NCI-H2029 (cell line): ENCODE measurements around the gene RAB11FIP3.
"Not testable (repeated sequence)": the region's sequence is repeated elsewhere in the genome, so short reads cannot be mapped to it uniquely, and the experiment has no call there.

Experiments
- DNase-seq: peaks from one replicate; lab custom pipeline; 2025; lab: John Stamatoyannopoulos, UW

RAB11FIP3 gene

GRCh38 chr16:425082-425718 lies at the start of gene RAB11FIP3:
Gene RAB11FIP3 (plus strand): TSS chr16:425649. CDS start chr16:426007, 358 bp downstream.
- peak; percentile 47 for DNase-seq

- DNase-seq = no peak
Observed at GRCh38 chr16:375927-376816, 49.3 kb upstream of the RAB11FIP3 start.

- DNase-seq = no peak
Observed at GRCh38 chr16:376817-377418, 48.5 kb upstream of the RAB11FIP3 start.

GRCh38 chr16:377419-377951 lies 48.0 kb upstream of the RAB11FIP3 start:
- no peak for DNase-seq

GRCh38 chr16:378113-378820 lies 47.2 kb upstream of the RAB11FIP3 start:
- DNase-seq = not testable (repeated sequence)

GRCh38 chr16:378821-379182 lies 46.6 kb upstream of the RAB11FIP3 start:
- no peak for DNase-seq

GRCh38 chr16:379183-379960 lies 46.1 kb upstream of the RAB11FIP3 start:
- peak; percentile 92 for DNase-seq

- DNase-seq = no peak
Observed at GRCh38 chr16:379961-380761, 45.3 kb upstream of the RAB11FIP3 start.

- DNase-seq = no peak
Observed at GRCh38 chr16:380762-381011, 44.8 kb upstream of the RAB11FIP3 start.

- no peak for DNase-seq
Observed at GRCh38 chr16:381012-381788, 44.2 kb upstream of the RAB11FIP3 start.

GRCh38 chr16:381789-382717 lies 43.4 kb upstream of the RAB11FIP3 start, which contains the start of gene PGAP6:
Gene PGAP6 (minus strand): TSS chr16:381978. CDS start chr16:381821, 157 bp downstream.
- peak; percentile 45 for DNase-seq

GRCh38 chr16:383326-384051 lies 42.0 kb upstream of the RAB11FIP3 start:
- peak; percentile 90 for DNase-seq

GRCh38 chr16:386641-387156 lies 38.8 kb upstream of the RAB11FIP3 start:
- no peak for DNase-seq

- not testable (repeated sequence) for DNase-seq
Observed at GRCh38 chr16:387761-388666, 37.4 kb upstream of the RAB11FIP3 start.

GRCh38 chr16:389352-389751 lies 36.1 kb upstream of the RAB11FIP3 start:
- no peak for DNase-seq

GRCh38 chr16:391885-392335 lies 33.5 kb upstream of the RAB11FIP3 start:
- peak; percentile 62 for DNase-seq
